ENCODE data around the gene MDK.

The MDK gene, protein sequence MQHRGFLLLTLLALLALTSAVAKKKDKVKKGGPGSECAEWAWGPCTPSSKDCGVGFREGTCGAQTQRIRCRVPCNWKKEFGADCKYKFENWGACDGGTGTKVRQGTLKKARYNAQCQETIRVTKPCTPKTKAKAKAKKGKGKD

DNA sequence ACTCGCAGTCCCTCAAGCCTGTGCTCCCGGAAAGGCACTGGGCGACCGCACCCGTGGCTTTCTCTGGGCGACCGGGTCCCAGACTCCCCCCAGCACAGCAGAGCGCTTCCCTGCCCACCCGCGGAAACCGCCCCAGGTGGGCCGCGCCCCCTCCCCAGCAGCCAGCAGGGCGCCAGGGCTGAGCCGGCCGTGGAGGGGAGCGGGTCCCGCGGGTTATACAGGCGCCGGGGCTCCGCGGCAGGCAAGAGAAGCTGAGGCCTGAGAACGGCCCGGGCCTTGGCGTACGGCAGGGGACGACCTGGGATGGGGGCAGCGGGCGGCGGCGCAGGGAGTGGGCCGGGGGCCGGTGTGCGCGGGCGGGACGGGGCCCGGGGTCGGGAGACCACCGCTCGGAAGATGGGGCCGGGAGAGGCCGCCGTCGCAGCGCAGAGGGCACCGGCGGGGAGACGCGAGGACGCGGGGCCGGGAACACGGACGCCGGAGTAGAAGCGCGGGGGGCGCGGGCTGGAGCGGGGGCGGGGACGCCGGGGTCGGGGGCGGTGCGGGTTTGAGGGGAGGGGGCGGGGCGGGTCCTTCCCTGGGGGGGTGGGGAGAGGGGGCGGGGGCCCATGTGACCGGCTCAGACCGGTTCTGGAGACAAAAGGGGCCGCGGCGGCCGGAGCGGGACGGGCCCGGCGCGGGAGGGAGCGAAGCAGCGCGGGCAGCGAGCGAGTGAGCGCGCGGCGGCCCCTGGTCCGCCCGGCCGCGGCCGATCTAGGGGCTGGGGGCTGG is at the start of gene MDK:
Gene MDK (plus strand): TSS at position 622 of the 771 bp plus-strand sequence. CDS start 389 bp downstream, outside the sequence.
- DNase-seq (ENCODE audit: low read depth in 2 of 2, low spot score in 1 of 2) = no peak

GRCh38 chr11:46332093-46332567 is 49.3 kb upstream of the MDK start:
- DNase-seq (ENCODE audit: low read depth in 2 of 2, low spot score in 1 of 2) = no peak

DNA sequence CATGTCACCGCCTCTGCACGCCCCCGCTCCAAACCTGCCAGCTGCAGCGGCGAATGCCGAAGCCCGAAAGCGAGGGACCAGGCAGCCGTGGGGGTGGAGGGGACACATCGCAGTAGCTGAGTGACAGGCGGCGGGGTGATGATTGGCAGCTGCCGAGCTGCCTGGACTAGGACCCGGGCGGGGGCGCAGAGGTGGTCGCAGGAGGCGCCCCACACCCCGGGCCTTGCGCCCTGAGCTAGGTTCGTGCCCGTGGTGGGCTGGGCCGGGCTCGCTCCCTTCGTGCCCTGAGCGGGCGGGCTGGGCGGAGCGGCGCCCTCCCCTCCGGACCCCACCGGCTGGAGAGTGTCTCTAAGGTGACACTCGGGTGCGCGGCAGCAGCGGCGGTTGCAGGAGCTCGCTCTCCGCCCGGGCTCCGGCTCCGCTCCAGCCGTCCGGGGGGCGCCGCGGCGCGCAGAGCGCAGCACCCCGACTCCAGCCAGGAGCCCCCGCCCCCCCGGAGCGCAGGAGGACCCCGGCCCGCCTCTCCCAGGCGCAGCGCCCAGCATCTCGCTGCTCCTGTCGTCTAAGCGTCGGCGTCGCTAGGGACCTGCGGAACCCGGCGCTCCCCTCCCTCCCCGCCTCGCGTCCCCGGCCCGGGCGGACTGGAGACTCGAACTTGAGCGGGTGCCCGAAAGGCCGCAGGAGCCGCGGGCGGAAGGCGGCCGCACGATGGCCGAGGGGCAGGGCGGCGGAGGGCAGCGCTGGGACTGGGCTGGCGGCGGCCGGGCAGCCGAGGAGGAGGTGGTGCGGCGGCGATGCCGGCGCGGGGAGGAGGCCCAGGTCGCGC is 48.7 kb upstream of the MDK start:
- DNase-seq (ENCODE audit: low read depth in 2 of 2, low spot score in 1 of 2) = peak; percentile 39 to 49

DNA sequence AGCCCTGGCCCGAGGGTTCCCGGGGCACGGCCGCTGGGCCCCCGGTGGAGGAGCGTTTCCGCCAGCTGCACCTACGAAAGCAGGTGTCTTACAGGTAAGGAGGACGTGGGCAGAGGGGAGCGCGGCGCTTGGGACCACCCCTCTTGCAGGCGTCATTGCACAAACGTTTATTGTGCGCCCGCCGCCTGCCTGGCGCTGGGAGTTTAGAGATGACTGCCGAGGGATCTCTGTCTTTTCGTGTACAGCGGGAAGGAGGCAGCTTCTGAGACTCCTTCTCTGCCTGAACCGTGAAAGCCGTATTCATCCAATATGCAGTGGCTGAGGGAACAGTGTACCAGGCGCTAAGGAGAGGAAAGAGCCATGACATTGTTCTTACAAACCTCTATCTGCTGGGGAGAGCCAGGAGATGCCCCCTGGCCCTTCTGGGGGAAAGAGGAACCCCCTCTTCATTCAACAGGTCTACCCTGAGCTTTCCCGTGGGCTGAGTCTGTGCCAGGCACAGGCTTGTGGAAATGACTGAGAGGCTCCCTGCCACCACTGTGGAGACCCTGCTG is 48.0 kb upstream of the MDK start:
- DNase-seq (ENCODE audit: low read depth in 2 of 2, low spot score in 1 of 2) = no peak

DNA sequence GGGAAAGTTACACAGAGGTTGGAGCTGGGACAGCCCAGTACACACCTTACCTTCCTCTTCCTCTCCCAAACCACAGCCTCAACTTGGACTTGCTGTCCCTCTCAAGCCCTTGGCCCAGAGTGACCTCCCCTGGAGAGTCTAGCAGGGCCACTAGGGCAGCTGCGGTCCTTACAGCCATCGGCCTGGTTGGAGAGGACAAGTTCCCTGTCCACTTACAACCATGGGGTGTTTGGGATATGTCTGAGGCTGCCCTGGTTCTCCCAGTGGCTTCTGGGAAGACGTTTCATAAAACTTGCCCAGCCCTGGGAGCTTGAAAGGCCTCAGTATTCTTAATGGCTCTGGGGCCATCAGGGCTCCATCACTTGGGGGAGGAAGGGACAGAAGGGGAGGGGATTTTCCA is 47.3 kb upstream of the MDK start:
- no peak for DNase-seq (ENCODE audit: low read depth in 2 of 2, low spot score in 1 of 2)

- DNase-seq (ENCODE audit: low read depth in 2 of 2, low spot score in 1 of 2) = no peak
Measured at GRCh38 chr11:46335271-46335670, 46.2 kb upstream of the MDK start.

DNA sequence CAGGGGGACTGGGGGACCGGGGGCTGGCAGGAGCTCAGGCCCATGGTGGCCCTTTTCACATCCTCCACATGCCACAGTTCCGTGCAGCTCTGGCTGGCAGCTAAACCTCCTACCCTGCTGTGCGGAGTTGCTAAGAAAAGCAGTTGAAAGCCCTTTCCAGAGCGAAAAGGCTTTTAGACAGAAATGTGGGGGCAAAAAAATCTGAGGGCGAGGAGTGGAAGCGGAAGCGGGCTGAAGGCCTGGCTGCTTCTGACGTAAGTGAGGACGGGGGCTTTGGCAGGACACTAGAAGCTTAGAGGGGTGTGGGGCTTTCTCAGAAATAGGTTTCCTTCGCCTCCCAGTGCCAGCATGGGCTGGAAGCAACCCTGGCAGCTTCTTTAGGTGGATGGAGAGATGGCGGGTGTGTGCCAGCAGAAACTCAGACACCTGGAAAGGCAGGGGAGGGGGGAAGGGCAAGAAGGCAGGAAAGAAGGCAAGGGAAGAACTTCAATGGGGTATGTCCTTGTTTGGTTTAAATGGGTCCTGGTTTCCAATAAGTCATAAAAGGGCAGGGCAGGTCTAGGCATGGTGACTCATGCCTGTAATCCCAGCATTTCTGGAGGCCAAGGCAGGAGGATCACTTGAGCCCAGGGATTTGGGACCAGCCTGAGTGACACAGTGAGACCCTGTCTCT is 45.4 kb upstream of the MDK start:
- no peak for DNase-seq (ENCODE audit: low read depth in 2 of 2, low spot score in 1 of 2)

DNA sequence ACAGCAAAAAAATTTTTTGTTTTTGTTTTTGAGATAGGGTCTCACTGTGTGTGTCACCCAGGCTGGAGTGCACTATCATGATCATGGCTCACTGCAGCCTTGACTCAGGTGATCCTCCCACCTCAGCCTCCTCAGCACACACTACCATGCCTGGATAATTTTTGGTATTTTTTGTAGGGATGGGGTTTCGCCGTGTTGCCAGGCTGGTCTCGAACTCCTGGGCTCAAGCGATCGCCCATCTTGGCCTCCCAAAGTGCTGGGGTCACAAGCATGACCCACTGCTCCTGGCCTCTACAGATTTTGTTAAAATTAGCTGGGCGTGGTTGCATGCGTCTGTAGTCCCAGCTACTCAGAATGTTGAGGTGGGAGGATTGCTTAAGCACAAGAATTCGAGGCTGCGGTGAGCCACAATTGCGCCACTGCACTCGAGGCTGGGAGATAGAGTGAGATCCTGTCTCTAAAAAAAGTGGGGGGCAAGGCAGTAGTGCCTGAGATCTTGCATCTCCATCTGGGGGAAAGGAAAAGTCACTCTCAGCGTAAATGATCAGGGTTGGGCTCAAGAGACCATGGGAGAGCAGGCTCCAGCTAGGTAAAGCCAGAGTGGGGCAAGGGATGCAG is 44.8 kb upstream of the MDK start:
- no peak for DNase-seq (ENCODE audit: low read depth in 2 of 2, low spot score in 1 of 2)

- DNase-seq (ENCODE audit: low read depth in 2 of 2, low spot score in 1 of 2) = no peak
Measured at GRCh38 chr11:46337626-46338345, 43.7 kb upstream of the MDK start.

DNA sequence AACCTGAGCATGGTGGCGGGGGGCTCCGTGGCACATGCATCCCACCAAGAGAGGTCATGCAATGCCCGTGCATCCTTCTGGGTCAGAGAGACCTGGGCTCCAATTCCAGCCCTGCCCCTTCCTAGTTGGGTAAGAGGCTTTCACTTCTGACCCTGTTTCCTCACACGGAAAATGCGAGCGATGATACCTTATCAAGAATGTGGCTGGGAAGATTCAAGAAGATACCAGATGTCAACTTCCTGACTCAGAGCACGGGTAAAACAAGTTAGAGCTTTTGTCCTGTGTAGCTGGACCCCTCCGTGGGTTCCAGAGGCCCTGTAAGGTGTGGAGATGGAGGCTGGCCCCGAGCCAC is 42.9 kb upstream of the MDK start:
- DNase-seq (ENCODE audit: low read depth in 2 of 2, low spot score in 1 of 2) = no peak

DNA sequence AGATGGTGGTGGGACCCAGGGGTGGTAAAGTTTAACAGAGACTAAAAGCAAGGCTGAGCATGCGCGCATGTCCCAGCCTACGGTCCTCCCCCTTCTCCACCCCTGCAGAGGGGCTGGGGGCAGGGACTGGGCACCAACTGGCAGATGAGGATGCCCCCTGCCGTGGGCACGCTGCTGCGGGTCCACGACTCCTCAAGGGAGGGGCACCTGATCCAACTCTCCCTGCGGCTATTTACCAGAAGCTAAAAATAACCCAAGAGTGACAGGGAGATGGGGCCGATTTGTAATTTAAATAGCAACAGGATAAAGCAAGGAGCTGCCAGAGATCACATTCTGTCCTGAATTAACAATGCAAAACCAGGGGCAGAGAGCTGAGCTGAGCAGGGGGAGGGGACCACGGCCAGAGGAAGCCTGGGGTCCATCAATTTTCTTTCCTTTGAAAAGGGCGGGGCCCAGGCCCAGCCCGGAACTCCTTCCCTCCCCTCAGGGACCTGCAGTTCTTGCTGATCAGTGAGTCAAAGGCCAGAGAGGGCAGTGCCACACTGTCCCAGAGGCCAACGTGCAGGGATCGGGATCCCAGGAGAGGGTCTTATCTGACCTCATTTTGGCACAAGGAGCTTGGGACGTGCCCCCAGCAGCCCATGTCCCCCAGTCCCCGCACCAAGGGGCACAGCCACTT is 42.3 kb upstream of the MDK start:
- DNase-seq (ENCODE audit: low read depth in 2 of 2, low spot score in 1 of 2) = no peak

GRCh38 chr11:46339816-46340215 is 41.7 kb upstream of the MDK start:
- DNase-seq (ENCODE audit: low read depth in 2 of 2, low spot score in 1 of 2) = no peak

GRCh38 chr11:46341454-46341853 is 40.0 kb upstream of the MDK start:
- DNase-seq (ENCODE audit: low read depth in 2 of 2, low spot score in 1 of 2) = no peak

DNA sequence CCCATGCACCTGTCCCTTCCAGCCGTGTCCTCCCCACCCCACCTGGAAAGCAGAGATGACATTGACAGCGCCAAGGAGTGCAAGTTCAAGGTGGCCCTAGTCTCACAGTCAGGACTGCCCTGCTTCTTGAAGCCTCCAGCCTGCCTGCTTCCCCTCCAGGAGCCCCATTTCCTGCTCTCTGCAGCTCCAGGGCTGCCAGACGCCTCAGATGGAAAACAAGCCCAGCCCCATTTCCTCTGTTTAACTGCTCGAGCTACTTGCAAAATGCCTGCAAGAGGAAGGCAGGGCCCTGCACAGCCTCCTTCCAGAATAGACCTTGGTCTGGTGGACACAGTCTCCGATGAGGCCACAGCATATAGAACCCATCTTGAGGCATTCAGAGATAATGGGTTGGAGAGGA is 39.2 kb upstream of the MDK start:
- DNase-seq (ENCODE audit: low read depth in 2 of 2, low spot score in 1 of 2) = no peak

- DNase-seq (ENCODE audit: low read depth in 2 of 2, low spot score in 1 of 2) = no peak
Measured at GRCh38 chr11:46343520-46343919, 37.9 kb upstream of the MDK start.

DNA sequence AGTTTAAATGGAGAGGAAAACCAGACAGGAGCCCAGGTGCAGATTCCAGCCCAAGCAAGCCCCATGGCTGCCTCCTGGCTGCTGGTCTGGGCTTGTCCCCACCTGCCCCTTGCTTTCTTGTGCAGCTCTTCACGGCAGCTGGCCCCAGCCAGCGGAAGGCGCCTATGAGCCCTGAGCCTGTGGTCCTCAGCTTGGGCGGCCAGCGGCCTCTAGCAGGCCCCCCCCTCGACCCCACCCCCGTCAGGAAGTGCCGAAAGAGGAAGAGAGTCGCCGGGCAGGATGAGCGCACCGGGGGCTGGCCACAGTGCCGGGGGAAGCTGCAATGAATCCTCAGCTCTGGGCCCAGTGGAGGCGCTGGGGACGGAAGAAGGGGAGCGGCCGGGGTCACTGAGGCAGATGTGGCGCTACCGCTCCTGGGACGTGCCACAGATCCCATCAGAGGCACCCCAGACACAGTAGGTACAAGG is 36.3 kb upstream of the MDK start:
- DNase-seq (ENCODE audit: low read depth in 2 of 2, low spot score in 1 of 2) = no peak

GRCh38 chr11:46345881-46346484 is 35.5 kb upstream of the MDK start:
- DNase-seq (ENCODE audit: low read depth in 2 of 2, low spot score in 1 of 2) = no peak

DNA sequence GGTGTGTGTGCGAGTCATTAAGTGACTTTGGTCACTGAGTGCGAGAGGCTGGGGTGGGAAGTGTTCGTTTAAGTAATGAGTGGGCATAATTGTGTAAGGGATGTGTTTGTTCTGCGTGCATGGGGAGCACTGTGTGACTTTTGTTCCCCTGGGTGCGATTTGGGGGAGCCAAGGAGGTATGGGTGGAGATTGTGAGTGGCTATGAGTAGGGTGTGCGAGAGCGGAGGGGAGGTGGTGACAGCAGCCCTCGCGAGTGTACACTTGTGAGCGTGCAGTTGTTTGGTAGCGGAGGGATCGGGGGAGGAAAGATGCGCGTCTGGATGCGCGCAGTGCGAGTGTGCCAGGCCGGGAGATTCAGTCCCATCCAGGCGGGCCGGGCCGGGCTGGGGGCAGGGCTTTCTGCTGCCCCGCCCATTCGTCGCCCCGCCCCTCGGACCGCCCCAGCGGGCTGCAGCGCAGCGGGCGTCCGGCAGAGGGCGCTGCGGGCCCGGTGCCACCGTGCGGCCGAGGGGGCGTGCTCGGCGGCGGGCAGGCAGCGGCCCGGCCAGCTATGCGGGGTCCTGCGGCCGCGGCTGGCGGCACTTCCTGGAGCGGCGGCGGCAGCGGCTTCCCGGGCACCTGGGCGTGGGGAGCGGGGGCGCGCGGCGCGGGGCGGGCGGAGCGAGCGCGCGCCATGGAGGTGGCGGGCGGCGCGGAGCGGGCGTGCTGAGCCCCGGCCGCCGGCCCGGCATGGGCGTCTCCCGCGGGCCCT is 34.4 kb upstream of the MDK start, which contains the start of gene DGKZ:
Gene DGKZ (plus strand): TSS at position 578 of the 751 bp plus-strand sequence. CDS start 197 bp downstream, outside the sequence.
- DNase-seq (ENCODE audit: low read depth in 2 of 2, low spot score in 1 of 2) = peak; percentile 64 to 73

Measured in stimulated activated CD8-positive, alpha-beta memory T cell treated with anti-CD3 and anti-CD28 coated beads, Interleukin-4, amount 100 ng/mL, for 4 hours (primary cell).